ENCODE measurements around the gene MFNG. TPM values are rescaled to one million over a fixed set of nuclear protein-coding genes. Genes with fewer than 3 reads are reported as not detected.

The MFNG gene
- total RNA-seq, 1 donor from 2014 or later = 0.54 TPM

DNA sequence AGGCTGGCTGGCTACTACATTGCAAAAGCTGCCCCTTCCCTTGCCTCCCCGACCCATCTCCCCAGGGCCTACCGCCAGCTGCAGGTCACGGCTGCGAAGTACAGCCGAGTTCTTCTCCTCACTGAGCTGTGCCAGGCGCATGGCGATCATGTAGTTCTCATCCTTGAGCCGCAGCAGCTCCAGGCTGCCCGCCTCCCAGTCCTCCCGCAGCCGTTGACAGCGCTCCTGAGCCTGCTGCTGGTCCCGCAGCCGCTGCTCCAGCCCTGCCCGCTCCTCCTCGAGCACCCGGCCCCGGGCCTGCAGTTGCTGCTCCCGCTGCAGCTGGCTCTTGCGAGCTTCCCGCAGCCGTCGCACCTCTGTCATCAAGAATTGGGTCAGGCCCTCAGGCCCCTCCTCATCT, 29.7 kb upstream of the MFNG start:
- peaks cover 2% of the 10 kb centered on the region for H3K36me3 ChIP-seq (ENCODE audit: control insufficient read depth, insufficient read depth, low read length)
- no peak for DNase-seq (ENCODE audit: low read depth)
- no peaks in the 10 kb centered on the region for H3K27me3 ChIP-seq (ENCODE audit: control insufficient read depth, insufficient read depth, low read length)
- no peak overlapping the region for H3K4me3 ChIP-seq (ENCODE audit: low read depth, low read length)
- TF ChIP-seq, protein P1, sequence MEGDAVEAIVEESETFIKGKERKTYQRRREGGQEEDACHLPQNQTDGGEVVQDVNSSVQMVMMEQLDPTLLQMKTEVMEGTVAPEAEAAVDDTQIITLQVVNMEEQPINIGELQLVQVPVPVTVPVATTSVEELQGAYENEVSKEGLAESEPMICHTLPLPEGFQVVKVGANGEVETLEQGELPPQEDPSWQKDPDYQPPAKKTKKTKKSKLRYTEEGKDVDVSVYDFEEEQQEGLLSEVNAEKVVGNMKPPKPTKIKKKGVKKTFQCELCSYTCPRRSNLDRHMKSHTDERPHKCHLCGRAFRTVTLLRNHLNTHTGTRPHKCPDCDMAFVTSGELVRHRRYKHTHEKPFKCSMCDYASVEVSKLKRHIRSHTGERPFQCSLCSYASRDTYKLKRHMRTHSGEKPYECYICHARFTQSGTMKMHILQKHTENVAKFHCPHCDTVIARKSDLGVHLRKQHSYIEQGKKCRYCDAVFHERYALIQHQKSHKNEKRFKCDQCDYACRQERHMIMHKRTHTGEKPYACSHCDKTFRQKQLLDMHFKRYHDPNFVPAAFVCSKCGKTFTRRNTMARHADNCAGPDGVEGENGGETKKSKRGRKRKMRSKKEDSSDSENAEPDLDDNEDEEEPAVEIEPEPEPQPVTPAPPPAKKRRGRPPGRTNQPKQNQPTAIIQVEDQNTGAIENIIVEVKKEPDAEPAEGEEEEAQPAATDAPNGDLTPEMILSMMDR (IDR thresholded peaks at IDR 0.05; ENCODE audit: insufficient read depth, low read length, poor library complexity, severe bottlenecking) = no peak

DNA sequence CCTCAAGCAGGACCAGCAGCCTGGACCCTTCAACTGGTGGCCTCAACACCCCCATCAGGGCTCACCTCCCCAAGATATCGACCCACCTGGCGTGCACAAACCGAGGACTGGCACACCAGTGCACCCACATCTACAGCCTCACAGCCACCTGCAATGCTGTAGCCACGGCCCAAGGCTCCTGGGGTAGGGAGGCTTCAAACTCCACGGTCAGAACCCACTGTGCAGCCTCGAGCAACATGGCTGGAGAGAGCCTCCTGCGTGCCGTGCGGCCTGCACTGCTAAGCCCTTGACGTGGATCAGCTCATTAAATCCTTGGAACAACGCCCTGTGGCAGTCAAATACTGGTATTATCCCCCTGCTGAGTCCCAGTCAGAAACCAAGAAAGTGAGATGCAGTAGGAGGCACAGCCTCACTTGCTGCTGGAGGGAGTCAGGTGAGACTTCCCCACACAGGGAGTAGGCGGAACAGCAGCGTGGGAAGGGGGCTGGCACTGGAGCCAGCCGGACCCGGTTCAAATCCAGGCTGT, 28.4 kb upstream of the MFNG start:
- no peaks in the 10 kb centered on the region for H3K27me3 ChIP-seq (ENCODE audit: control insufficient read depth, insufficient read depth, low read length)
- H3K36me3 ChIP-seq (ENCODE audit: control insufficient read depth, insufficient read depth, low read length) = peaks cover 2% of the 10 kb centered on the region
- DNase-seq (ENCODE audit: low read depth) = no peak
- H3K4me3 ChIP-seq (ENCODE audit: low read depth, low read length) = no peak overlapping the region
- TF ChIP-seq, protein P1 (IDR thresholded peaks at IDR 0.05; ENCODE audit: insufficient read depth, low read length, poor library complexity, severe bottlenecking) = no peak

DNA sequence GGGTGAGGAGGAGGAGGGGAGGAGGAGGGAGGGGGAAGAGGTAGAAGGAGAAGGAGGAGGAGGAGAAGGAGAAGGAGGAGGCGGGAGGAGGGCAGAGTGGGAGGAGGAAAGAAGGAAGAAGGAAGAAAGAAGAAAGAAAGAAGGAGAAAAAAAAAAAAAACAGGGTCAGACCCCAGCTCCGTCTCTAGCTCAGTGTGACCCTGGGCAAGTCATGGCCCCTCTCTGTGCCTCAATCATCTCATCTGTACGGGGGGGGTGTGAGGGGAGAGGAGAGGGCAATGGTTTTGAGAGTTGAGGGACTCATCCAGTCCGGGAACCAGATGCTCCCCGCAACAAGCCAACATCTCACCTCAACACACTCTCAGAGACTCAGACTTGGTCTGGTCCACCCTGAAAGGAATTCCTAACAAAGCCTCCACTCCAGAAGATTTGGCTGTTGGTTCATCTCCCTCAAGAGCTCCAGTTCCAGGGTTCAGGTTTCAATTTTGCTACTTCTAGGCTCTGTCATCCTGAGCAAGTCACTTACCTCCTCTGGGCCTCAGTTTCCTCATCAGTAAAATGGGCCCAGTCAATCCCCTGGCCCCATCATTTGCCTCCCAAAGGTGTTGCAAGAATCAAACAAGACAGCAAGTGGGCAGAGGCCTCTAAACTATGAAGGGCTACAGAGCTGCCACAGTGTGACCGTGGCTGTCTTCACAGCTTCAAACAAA, 25.4 kb upstream of the MFNG start:
- H3K27me3 ChIP-seq (ENCODE audit: control insufficient read depth, insufficient read depth, low read length) = no peaks in the 10 kb centered on the region
- H3K4me3 ChIP-seq (ENCODE audit: low read depth, low read length) = no peak overlapping the region
- peaks cover 2% of the 10 kb centered on the region for H3K36me3 ChIP-seq (ENCODE audit: control insufficient read depth, insufficient read depth, low read length)
- TF ChIP-seq, protein P1 (IDR thresholded peaks at IDR 0.05; ENCODE audit: insufficient read depth, low read length, poor library complexity, severe bottlenecking) = no peak
- no peak for DNase-seq (ENCODE audit: low read depth)

DNA sequence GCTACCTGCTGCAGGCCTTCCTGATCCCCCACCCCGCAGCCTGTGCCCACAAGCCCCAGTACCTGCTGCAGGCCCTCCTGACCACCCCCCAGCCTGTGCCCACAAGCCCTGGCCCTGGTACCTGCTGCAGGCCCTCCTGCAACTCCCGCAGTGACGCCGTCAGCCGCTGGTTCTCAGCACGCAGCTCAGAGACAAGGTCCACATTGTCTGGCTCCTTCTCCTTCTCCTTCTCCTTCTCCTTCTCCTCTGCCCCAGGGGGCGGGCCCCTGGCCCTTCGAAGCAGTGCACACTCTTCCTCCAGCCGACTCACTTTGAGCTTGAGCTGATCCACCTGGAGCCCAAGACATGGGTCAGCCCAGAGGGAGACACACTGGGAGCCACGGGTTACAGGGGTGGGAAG, 23.9 kb upstream of the MFNG start:
- Histone ChIP-seq H3K36me3 (ENCODE audit: control insufficient read depth, insufficient read depth, low read length) (peaks cover 4% of the 10 kb centered on the region), H3K4me3 (ENCODE audit: low read depth, low read length) (no peak overlapping the region), H3K27me3 (ENCODE audit: control insufficient read depth, insufficient read depth, low read length) (no peaks in the 10 kb centered on the region)
- DNase-seq (ENCODE audit: low read depth) = no peak
- TF ChIP-seq, protein P1 (IDR thresholded peaks at IDR 0.05; ENCODE audit: insufficient read depth, low read length, poor library complexity, severe bottlenecking) = no peak

DNA sequence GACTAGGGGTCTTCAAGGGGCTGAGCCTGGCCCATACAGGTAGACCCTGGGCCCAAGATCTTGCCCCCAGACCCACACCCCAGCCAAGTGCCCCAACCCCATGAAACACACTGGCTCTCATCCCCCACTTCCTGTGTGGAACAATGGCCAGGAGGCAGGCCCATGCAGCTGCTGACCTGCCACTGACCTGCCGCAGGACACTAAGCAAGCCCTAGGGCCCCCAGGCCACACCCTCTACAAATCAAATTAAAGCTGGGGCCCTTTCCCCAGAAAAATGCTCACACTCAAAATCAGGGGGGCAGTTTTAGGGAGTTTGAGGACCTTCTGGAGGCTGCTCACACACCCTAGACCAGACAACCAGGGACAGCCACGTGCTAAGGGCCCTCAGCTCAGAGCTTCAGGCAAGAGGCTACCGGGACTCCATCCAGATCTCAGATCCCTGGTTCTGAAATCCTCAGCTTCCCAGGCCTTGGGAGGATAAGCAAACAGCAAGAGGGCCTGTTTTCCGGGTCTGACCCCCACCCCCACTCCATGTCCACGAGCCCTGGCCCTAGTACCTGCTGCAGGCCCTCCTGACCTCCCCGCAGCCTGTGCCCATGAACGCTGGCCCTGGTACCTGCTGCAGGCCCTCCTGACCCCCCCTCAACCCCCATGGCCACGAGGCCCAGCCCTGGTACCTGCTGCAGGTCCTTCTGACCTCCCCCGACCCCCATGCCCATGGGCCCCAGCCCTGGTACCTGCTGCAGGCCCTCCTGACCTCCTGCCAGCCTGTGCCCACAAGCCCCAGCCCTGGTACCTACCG, 23.1 kb upstream of the MFNG start:
- Histone ChIP-seq H3K36me3 (ENCODE audit: control insufficient read depth, insufficient read depth, low read length) (peaks cover 3% of the 10 kb centered on the region), H3K27me3 (ENCODE audit: control insufficient read depth, insufficient read depth, low read length) (no peaks in the 10 kb centered on the region), H3K4me3 (ENCODE audit: low read depth, low read length) (no peak overlapping the region)
- TF ChIP-seq, protein P1 (IDR thresholded peaks at IDR 0.05; ENCODE audit: insufficient read depth, low read length, poor library complexity, severe bottlenecking) = no peak
- no peak for DNase-seq (ENCODE audit: low read depth)

All from kidney epithelial cell (primary cell).